SK-N-MC (cell line): ENCODE data around the gene MRTFA.

ENCODE experiments used
- EZH2 ChIP-seq: fragments of 200-600 bp; sonication (generic); IDR thresholded peaks from one replicate; pipeline ENCODE4 v1.6.1; 2017; ENCODE audit warnings: antibody characterized with exemption
- FOXP2 ChIP-seq: optimal IDR thresholded peaks from 2 replicates; pipeline ENCODE3; 2011; ENCODE audit warnings: mild to moderate bottlenecking, moderate library complexity; ENCODE audit not compliant: insufficient read depth; ENCODE audit errors: extremely low read length, control extremely low read depth

DNA sequence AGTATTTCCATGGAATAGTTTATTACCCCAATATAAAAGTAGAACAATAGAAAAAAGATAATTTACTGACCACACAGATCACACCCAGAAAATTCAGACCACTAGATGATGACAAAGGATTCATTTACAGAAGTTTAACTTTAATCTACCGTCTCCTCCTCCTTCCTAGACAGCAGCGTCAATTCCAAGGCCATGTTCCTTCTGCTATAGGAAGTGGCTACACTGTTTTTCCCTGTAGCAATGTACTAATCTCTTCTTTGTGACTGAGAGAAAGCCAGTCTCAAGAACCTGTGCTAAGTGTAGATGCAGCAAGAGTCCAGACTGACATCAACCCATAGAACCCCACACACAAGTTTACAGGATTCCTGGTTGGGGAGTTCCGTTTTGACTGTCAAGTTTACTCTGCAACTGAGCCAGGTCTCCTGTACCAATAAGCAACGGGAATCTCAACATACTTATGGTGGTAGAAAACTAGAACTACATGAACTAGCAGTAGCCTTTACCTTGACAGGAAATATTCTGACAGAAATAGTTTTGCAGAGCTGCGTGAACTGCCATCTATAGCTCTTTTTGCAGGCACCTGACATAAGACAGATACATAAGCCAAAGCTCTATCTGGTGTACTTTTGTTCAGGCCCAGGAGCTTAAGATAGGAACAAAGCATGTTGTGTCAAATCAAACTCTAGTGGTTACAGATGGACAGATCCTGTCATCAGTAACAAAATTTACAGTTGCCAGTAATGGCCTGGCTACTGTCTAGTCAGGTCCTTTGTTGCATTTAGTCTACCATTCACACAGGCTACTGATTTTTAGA, 42.9 kb downstream of the MRTFA start:
- no peak for TF ChIP-seq EZH2
- no peak for TF ChIP-seq FOXP2
